ENCODE data around the gene PDZD8.

DNA sequence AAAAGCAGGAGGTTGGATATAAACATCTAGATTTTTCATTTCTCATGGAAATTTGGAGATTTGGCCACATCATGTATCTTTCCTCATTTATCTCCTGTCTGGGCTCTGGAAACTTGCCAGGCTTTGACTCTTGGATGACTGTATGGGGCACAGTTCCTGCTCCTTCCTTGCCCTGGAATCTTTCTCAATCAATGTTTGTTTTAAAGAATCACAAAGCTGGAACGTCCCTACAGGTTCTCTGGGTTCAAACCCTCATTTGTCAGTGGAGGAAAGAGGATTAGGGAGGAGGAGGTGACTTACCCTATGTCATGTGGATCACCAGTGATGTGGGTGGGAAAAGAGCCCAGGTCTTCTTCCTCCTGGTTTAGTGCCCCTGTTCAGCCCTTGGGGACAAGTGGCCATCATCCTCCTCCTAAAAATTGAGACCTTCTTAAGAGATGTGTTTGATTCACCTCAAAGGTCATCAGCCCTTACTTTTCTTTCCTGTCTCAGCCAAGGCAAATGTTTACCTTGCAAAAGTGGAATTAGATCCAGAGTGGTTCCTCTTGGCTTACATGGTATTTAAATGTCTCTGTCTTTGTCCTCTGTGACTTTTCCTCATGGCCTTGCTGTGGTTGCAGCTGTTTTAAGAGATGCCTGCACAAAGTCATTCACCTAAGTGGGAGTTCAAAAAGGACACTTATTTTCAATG lies 38.8 kb upstream of the PDZD8 start:
- TF ChIP-seq, protein P1, sequence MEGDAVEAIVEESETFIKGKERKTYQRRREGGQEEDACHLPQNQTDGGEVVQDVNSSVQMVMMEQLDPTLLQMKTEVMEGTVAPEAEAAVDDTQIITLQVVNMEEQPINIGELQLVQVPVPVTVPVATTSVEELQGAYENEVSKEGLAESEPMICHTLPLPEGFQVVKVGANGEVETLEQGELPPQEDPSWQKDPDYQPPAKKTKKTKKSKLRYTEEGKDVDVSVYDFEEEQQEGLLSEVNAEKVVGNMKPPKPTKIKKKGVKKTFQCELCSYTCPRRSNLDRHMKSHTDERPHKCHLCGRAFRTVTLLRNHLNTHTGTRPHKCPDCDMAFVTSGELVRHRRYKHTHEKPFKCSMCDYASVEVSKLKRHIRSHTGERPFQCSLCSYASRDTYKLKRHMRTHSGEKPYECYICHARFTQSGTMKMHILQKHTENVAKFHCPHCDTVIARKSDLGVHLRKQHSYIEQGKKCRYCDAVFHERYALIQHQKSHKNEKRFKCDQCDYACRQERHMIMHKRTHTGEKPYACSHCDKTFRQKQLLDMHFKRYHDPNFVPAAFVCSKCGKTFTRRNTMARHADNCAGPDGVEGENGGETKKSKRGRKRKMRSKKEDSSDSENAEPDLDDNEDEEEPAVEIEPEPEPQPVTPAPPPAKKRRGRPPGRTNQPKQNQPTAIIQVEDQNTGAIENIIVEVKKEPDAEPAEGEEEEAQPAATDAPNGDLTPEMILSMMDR (conservative IDR thresholded peaks at IDR 0.05 in 1 of 2, IDR thresholded peaks at IDR 0.05 in 1 of 2; ENCODE audit: low read depth in 1 of 2, low read length in 2 of 2) = no peak
- no peak for TF ChIP-seq EZH2 (IDR thresholded peaks at IDR 0.05; ENCODE audit: low read length, missing control alignments)

Measured in fibroblast of lung (primary cell).